Neural progenitor cell (in vitro differentiated cells): ENCODE measurements around the gene PHLDA2.

ENCODE experiments used
- EZH2 ChIP-seq: fragments of 200-600 bp; sonication (generic); IDR thresholded peaks from 2 replicates; pipeline ENCODE4 v1.6.1; 2017; ENCODE audit warnings: antibody characterized with exemption, mild to moderate bottlenecking, moderate library complexity
- EZH2phosphoT487 ChIP-seq: fragments of 200-600 bp; sonication (generic); IDR thresholded peaks from 2 replicates; pipeline ENCODE4 v1.6.1; 2017; ENCODE audit warnings: antibody characterized with exemption
- TF ChIP-seq, protein P1 (sequence below): fragments of 200-600 bp; sonication (generic); IDR thresholded peaks from 2 replicates; pipeline ENCODE4 v1.5.1; 2017; ENCODE audit warnings: antibody characterized with exemption, mild to moderate bottlenecking

DNA sequence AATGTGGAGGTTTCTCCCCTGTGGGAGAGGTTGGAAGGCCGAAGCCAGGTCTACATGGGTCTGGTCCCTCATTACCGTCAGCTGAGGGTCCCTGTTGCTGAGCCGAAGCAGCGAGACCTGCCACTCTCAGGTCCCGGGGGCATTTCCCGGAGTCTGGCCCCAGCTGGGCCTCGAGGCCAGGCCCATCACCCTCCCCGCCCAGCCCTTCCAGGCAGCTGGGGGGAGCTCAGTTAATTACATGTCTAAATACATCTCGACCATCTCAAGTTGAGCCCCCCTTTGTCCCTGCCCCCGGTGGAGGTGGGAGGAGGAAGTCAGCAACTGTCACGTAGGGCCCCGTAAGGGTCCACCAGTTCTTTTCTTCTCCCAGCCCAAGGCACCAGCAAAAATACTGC, 47.2 kb downstream of the PHLDA2 start:
- TF ChIP-seq, protein P1, sequence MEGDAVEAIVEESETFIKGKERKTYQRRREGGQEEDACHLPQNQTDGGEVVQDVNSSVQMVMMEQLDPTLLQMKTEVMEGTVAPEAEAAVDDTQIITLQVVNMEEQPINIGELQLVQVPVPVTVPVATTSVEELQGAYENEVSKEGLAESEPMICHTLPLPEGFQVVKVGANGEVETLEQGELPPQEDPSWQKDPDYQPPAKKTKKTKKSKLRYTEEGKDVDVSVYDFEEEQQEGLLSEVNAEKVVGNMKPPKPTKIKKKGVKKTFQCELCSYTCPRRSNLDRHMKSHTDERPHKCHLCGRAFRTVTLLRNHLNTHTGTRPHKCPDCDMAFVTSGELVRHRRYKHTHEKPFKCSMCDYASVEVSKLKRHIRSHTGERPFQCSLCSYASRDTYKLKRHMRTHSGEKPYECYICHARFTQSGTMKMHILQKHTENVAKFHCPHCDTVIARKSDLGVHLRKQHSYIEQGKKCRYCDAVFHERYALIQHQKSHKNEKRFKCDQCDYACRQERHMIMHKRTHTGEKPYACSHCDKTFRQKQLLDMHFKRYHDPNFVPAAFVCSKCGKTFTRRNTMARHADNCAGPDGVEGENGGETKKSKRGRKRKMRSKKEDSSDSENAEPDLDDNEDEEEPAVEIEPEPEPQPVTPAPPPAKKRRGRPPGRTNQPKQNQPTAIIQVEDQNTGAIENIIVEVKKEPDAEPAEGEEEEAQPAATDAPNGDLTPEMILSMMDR, result no peak
- TF ChIP-seq EZH2phosphoT487 (no peak), EZH2 (no peak)
